ENCODE results near the gene ANKS1B. TPM values are rescaled to one million over a fixed set of nuclear protein-coding genes. Genes with fewer than 3 reads are reported as not detected.

The ANKS1B gene
- polyA plus RNA-seq, 3 donors = not detected

DNA sequence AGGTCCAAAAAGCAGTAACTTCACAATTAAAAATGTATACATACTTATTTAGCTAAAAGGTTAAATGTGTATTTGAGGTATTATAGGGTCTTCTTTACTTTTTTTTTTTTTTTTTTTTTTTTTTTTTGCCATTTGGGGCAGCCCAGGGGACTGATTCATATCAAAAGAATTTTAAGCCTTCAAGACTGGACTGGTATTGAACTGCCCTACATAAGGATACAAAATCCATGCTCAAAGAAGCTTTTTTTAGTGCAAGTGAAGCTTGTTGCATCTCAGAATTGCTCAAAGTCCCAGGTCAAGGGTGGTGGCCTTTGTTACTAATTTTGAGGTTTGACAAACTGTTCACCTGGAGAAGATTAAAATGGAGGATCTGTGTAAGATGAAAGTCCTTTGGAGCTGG lies 1215.7 kb downstream of the ANKS1B start:
- H3K4me2 ChIP-seq (replicated peaks; ENCODE audit: extremely low read depth, low read length, poor library complexity, severe bottlenecking) = no peak overlapping the region
- H3K4me1 ChIP-seq (ENCODE audit: control insufficient read depth in 1 of 2, insufficient read depth in 2 of 2, low read length in 2 of 2) = no peaks in the 10 kb centered on the region
- Mint-ChIP-seq H3K27ac (no peak overlapping the region), H3K36me3 (no peaks in the 10 kb centered on the region), H3K4me3 (no peak overlapping the region), H3K4me1 (no peaks in the 10 kb centered on the region), H3K27me3 (ENCODE audit: low read depth in 3 of 3) (peaks cover 2 to 5% (median 3%) of the 10 kb centered on the region in 3 donors), H3K9me3 (peaks cover 0 to 6% (median 2%) of the 10 kb centered on the region in 7 donors)
- H3K9ac ChIP-seq (ENCODE audit: insufficient read depth, low read length, poor library complexity, severe bottlenecking) = no peak overlapping the region
- no peaks in the 10 kb centered on the region for H3K36me3 ChIP-seq (replicated peaks in 1 of 2; ENCODE audit: control insufficient read depth in 1 of 2, insufficient read depth in 2 of 2, low read length in 2 of 2)
- no peak for DNase-seq
- no peak overlapping the region for H2AFZ ChIP-seq (ENCODE audit: insufficient read depth, low read depth, low read length, poor library complexity, severe bottlenecking)
- H3K27me3 ChIP-seq (ENCODE audit: control insufficient read depth in 2 of 2, insufficient read depth in 2 of 2, low read length in 2 of 2) = no peaks in the 10 kb centered on the region
- H3K9me3 ChIP-seq (replicated peaks in 1 of 2; ENCODE audit: control insufficient read depth in 1 of 2, insufficient read depth in 1 of 2, low read length in 2 of 2) = peaks cover 0 to 4% of the 10 kb centered on the region in 2 donors
- no peaks in the 10 kb centered on the region for H4K20me1 ChIP-seq (ENCODE audit: insufficient read depth, low read length)
- H3K27ac ChIP-seq (ENCODE audit: low read depth in 1 of 2, low read length in 2 of 2) = no peak overlapping the region
- no peak overlapping the region for H3K4me3 ChIP-seq (replicated peaks in 1 of 3; ENCODE audit: low read depth in 2 of 3, low read length in 3 of 3)
- no peaks in the 10 kb centered on the region for H3K79me2 ChIP-seq (ENCODE audit: insufficient read depth, low read length)
- intact Hi-C loops (cut with micrococcal nuclease) = no loop called here
- TF ChIP-seq, protein P1, sequence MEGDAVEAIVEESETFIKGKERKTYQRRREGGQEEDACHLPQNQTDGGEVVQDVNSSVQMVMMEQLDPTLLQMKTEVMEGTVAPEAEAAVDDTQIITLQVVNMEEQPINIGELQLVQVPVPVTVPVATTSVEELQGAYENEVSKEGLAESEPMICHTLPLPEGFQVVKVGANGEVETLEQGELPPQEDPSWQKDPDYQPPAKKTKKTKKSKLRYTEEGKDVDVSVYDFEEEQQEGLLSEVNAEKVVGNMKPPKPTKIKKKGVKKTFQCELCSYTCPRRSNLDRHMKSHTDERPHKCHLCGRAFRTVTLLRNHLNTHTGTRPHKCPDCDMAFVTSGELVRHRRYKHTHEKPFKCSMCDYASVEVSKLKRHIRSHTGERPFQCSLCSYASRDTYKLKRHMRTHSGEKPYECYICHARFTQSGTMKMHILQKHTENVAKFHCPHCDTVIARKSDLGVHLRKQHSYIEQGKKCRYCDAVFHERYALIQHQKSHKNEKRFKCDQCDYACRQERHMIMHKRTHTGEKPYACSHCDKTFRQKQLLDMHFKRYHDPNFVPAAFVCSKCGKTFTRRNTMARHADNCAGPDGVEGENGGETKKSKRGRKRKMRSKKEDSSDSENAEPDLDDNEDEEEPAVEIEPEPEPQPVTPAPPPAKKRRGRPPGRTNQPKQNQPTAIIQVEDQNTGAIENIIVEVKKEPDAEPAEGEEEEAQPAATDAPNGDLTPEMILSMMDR (IDR thresholded peaks at IDR 0.05) = no peak

GRCh38 chr12:98767248-98767647 lies 1217.5 kb downstream of the ANKS1B start:
- Histone ChIP-seq H3K4me3 (replicated peaks in 1 of 3; ENCODE audit: low read depth in 2 of 3, low read length in 3 of 3) (no peak overlapping the region), H3K36me3 (replicated peaks in 1 of 2; ENCODE audit: control insufficient read depth in 1 of 2, insufficient read depth in 2 of 2, low read length in 2 of 2) (no peaks in the 10 kb centered on the region), H3K9ac (ENCODE audit: insufficient read depth, low read length, poor library complexity, severe bottlenecking) (no peak overlapping the region), H3K4me1 (ENCODE audit: control insufficient read depth in 1 of 2, insufficient read depth in 2 of 2, low read length in 2 of 2) (no peaks in the 10 kb centered on the region), H2AFZ (ENCODE audit: insufficient read depth, low read depth, low read length, poor library complexity, severe bottlenecking) (no peak overlapping the region), H3K9me3 (replicated peaks in 1 of 2; ENCODE audit: control insufficient read depth in 1 of 2, insufficient read depth in 1 of 2, low read length in 2 of 2) (peaks cover 0 to under 1% of the 10 kb centered on the region in 2 donors), H4K20me1 (ENCODE audit: insufficient read depth, low read length) (no peaks in the 10 kb centered on the region), H3K27ac (ENCODE audit: low read depth in 1 of 2, low read length in 2 of 2) (no peak overlapping the region), H3K27me3 (ENCODE audit: control insufficient read depth in 2 of 2, insufficient read depth in 2 of 2, low read length in 2 of 2) (no peaks in the 10 kb centered on the region), H3K79me2 (ENCODE audit: insufficient read depth, low read length) (no peaks in the 10 kb centered on the region), H3K4me2 (replicated peaks; ENCODE audit: extremely low read depth, low read length, poor library complexity, severe bottlenecking) (no peak overlapping the region)
- TF ChIP-seq, protein P1 (IDR thresholded peaks at IDR 0.05) = no peak
- WGBS (ENCODE audit: insufficient coverage) = no CpG with 5 or more reads among the region's 9 CpGs
- Mint-ChIP-seq H3K9me3 (peaks cover 0 to 3% (median 2%) of the 10 kb centered on the region in 7 donors), H3K4me3 (no peak overlapping the region), H3K4me1 (no peaks in the 10 kb centered on the region), H3K36me3 (no peaks in the 10 kb centered on the region), H3K27ac (no peak overlapping the region), H3K27me3 (ENCODE audit: low read depth in 3 of 3) (peaks cover 2 to 5% (median 3%) of the 10 kb centered on the region in 3 donors)
- intact Hi-C loops (cut with micrococcal nuclease) = no loop called here
- no peak for DNase-seq

All from CD14-positive monocyte (primary cell).